ENCODE measurements around the gene CRCP. TPM values are rescaled to one million over a fixed set of nuclear protein-coding genes. Genes with fewer than 3 reads are reported as not detected.
"Not testable (repeated sequence)": the region's sequence is repeated elsewhere in the genome, so short reads cannot be mapped to it uniquely, and the experiment has no call there.

CRCP gene
- total RNA-seq, 1 donor from 2014 or later, result 29.1 TPM

- DNase-seq (ENCODE audit: low spot score), result no peak
Observed at GRCh38 chr7:66105263-66105748, 9.3 kb upstream of the CRCP start.

GRCh38 chr7:66108410-66108809, 6.2 kb upstream of the CRCP start:
- not testable (repeated sequence) for DNase-seq (ENCODE audit: low spot score)

- DNase-seq (ENCODE audit: low spot score), result no peak
Observed at GRCh38 chr7:66110856-66111255, 3.8 kb upstream of the CRCP start.

- peak; percentile 74 for DNase-seq (ENCODE audit: low spot score)
Observed at GRCh38 chr7:66116680-66117420, 2.2 kb downstream of the CRCP start.

GRCh38 chr7:66118603-66119002, 4.0 kb downstream of the CRCP start:
- no peak for DNase-seq (ENCODE audit: low spot score)

GRCh38 chr7:66119245-66119850, 4.7 kb downstream of the CRCP start:
- DNase-seq (ENCODE audit: low spot score), result peak; percentile 12

- peak; percentile 45 for DNase-seq (ENCODE audit: low spot score)
Observed at GRCh38 chr7:66123175-66123528, 8.5 kb downstream of the CRCP start.

- DNase-seq (ENCODE audit: low spot score), result not testable (repeated sequence)
Observed at GRCh38 chr7:66124569-66124861, 9.9 kb downstream of the CRCP start.

- no peak for DNase-seq (ENCODE audit: low spot score)
Observed at GRCh38 chr7:66125052-66125694, 10.5 kb downstream of the CRCP start.

- not testable (repeated sequence) for DNase-seq (ENCODE audit: low spot score)
Observed at GRCh38 chr7:66125781-66126352, 11.2 kb downstream of the CRCP start.

- not testable (repeated sequence) for DNase-seq (ENCODE audit: low spot score)
Observed at GRCh38 chr7:66127172-66127571, 12.5 kb downstream of the CRCP start.

GRCh38 chr7:66138994-66139752, 24.5 kb downstream of the CRCP start:
- DNase-seq (ENCODE audit: low spot score), result no peak

- DNase-seq (ENCODE audit: low spot score), result no peak
Observed at GRCh38 chr7:66140924-66141323, 26.3 kb downstream of the CRCP start.

- DNase-seq (ENCODE audit: low spot score), result no peak
Observed at GRCh38 chr7:66142334-66142733, 27.7 kb downstream of the CRCP start.

- no peak for DNase-seq (ENCODE audit: low spot score)
Observed at GRCh38 chr7:66142996-66143395, 28.3 kb downstream of the CRCP start.

GRCh38 chr7:66143876-66144332, 29.3 kb downstream of the CRCP start:
- DNase-seq (ENCODE audit: low spot score), result no peak

- DNase-seq (ENCODE audit: low spot score), result no peak
Observed at GRCh38 chr7:66145400-66146104, 30.9 kb downstream of the CRCP start.

- no peak for DNase-seq (ENCODE audit: low spot score)
Observed at GRCh38 chr7:66146701-66147100, 32.1 kb downstream of the CRCP start.

GRCh38 chr7:66147657-66148056, 33.0 kb downstream of the CRCP start:
- DNase-seq (ENCODE audit: low spot score), result not testable (repeated sequence)

- no peak for DNase-seq (ENCODE audit: low spot score)
Observed at GRCh38 chr7:66150471-66150870, 35.8 kb downstream of the CRCP start.
